ENCODE results near the gene TLK2.

Gene TLK2

GRCh38 chr17:62627219-62627903 is 148.7 kb downstream of the TLK2 start, which contains the start of gene MRC2 (continued):
- TF ChIP-seq ZNF580 (tag by site-specific recombination; IDR thresholded peaks at IDR 0.05) (peak; percentile 58), ZNF335 (tag by site-specific recombination; conservative IDR thresholded peaks at IDR 0.05) (peak; percentile 93), ZNF600 (tag by site-specific recombination; IDR thresholded peaks at IDR 0.05) (peak; percentile 82), ZBTB7A (tag by site-specific recombination; IDR thresholded peaks at IDR 0.05; ENCODE audit: low read depth) (0 out of 2 replicates have a peak, but pooled peaks have one; percentile 42), ZNF530 (tag by site-specific recombination; IDR thresholded peaks at IDR 0.05; ENCODE audit: low read depth) (no peak), ZFHX2 (tag by site-specific recombination; conservative IDR thresholded peaks at IDR 0.05) (peak; percentile 94), ZIC2 (tag by site-specific recombination; IDR thresholded peaks at IDR 0.05) (peak; percentile 45; the same call in 1 of the 2 replicates), ZNF561 (tag by site-specific recombination; IDR thresholded peaks at IDR 0.05; ENCODE audit: borderline replicate concordance) (peak; percentile 53; the same call in 1 of the 2 replicates), GLIS2 (tag by site-specific recombination; IDR thresholded peaks at IDR 0.05) (peak; percentile 78), ZNF645 (tag by site-specific recombination; IDR thresholded peaks at IDR 0.05) (no peak), ATF2 (tag by site-specific recombination; IDR thresholded peaks at IDR 0.05; ENCODE audit: low read depth) (no peak), MZF1 (tag by site-specific recombination; IDR thresholded peaks at IDR 0.05; ENCODE audit: borderline replicate concordance) (peak; percentile 93), SP3 (tag by site-specific recombination; IDR thresholded peaks at IDR 0.05) (peak; percentile 94), ZNF24 (tag by site-specific recombination; IDR thresholded peaks at IDR 0.05) (peak; percentile 37; the same call in 1 of the 2 replicates), ZBTB17 (tag by site-specific recombination; IDR thresholded peaks at IDR 0.05) (peak; percentile 92), SP7 (tag by site-specific recombination; IDR thresholded peaks at IDR 0.05) (0 out of 2 replicates have a peak, but pooled peaks have one; percentile 21), ZBTB48 (tag by site-specific recombination; IDR thresholded peaks at IDR 0.05) (peak; percentile 85), ZNF398 (tag by site-specific recombination; IDR thresholded peaks at IDR 0.05) (peak; percentile 90), CTCF (tag by site-specific recombination; IDR thresholded peaks at IDR 0.05) (peak; percentile 35; the same call in 1 of the 2 replicates), ZNF341 (tag by site-specific recombination; IDR thresholded peaks at IDR 0.05; ENCODE audit: low read depth) (peak; percentile 82)

All from HEK293 (cell line).